ENCODE measurements around the gene PEPD.

DNA sequence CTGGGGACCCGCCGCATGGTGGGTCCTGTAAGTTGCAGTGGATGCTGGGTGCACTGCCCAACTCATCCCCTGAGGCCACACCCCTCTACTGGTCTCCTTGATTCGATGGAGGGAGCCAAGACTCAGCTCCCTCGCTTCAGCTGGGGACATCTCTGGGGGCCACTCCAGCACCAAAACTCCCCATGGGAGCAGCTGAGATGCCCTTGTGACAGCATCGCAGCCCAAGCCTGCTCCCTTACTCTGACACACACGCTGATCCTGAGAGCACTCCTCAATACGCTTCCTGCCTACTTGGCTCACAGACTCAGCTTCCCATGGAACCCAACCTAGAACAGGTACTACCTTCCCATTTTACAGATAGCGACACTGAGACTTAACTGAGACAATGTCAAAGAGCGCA lies 56.2 kb downstream of the PEPD start:
- TF ChIP-seq CTCF (IDR thresholded peaks at IDR 0.05) (no peak), ZFX (IDR thresholded peaks at IDR 0.05; ENCODE audit: borderline replicate concordance) (no peak)
